ENCODE results near the gene FNDC10. TPM values are rescaled to one million over a fixed set of nuclear protein-coding genes. Genes with fewer than 3 reads are reported as not detected.

FNDC10 gene
- total RNA-seq, 1 donor from 2014 or later = 7.7 TPM

DNA sequence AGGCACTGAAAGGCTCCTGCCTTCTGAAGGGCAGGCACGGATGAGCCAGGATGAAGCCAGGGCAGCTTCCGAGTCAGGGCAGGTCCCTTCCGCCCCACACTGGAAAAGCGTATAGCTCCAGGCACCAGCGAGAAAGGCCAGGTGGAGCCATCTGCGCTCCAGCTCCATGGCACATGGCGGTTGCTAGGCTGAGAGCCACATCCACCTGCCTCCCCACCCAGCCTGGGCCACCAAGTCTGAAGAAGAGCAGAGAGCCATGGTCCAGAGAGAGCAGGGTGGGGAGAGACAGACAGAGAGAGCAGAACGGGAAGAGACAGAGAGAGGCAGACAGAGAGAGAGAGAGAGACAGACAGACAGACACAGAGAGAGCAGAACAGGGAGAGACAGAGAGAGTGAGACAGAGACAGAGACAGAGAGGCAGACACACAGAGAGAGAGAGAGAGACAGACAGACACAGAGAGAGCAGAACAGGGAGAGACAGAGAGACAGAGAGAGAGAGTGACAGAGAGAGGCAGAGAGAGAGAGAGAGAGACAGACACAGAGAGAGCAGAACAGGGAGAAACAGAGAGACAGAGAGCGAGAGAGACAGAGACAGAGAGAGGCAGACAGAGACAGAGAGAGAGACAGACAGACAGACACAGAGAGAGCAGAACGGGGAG lies 5.2 kb downstream of the FNDC10 start:
- peaks cover 24% of the 10 kb centered on the region for H3K27me3 ChIP-seq (ENCODE audit: low read depth)
- H3K9me3 ChIP-seq = no peaks in the 10 kb centered on the region
- no peak for ATAC-seq
- DNase-seq = no peak
- peaks cover 8% of the 10 kb centered on the region for H3K4me1 ChIP-seq
- no peak overlapping the region for H3K4me3 ChIP-seq
- TF ChIP-seq, protein P1, sequence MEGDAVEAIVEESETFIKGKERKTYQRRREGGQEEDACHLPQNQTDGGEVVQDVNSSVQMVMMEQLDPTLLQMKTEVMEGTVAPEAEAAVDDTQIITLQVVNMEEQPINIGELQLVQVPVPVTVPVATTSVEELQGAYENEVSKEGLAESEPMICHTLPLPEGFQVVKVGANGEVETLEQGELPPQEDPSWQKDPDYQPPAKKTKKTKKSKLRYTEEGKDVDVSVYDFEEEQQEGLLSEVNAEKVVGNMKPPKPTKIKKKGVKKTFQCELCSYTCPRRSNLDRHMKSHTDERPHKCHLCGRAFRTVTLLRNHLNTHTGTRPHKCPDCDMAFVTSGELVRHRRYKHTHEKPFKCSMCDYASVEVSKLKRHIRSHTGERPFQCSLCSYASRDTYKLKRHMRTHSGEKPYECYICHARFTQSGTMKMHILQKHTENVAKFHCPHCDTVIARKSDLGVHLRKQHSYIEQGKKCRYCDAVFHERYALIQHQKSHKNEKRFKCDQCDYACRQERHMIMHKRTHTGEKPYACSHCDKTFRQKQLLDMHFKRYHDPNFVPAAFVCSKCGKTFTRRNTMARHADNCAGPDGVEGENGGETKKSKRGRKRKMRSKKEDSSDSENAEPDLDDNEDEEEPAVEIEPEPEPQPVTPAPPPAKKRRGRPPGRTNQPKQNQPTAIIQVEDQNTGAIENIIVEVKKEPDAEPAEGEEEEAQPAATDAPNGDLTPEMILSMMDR (IDR thresholded peaks at IDR 0.05) = no peak
- no peak overlapping the region for H3K27ac ChIP-seq
- H3K36me3 ChIP-seq = no peaks in the 10 kb centered on the region
- intact Hi-C loops (cut with DNase I) = no loop called here

GRCh38 chr1:1593834-1594601 lies 5.9 kb downstream of the FNDC10 start:
- Histone ChIP-seq H3K27ac (no peak overlapping the region), H3K4me3 (no peak overlapping the region), H3K9me3 (no peaks in the 10 kb centered on the region), H3K27me3 (ENCODE audit: low read depth) (peaks cover 21% of the 10 kb centered on the region), H3K4me1 (peaks cover 4% of the 10 kb centered on the region), H3K36me3 (no peaks in the 10 kb centered on the region)
- intact Hi-C loops (cut with DNase I) = no loop called here
- TF ChIP-seq, protein P1 (IDR thresholded peaks at IDR 0.05) = no peak
- DNase-seq (no peak), ATAC-seq (no peak)

GRCh38 chr1:1591452-1591851 lies 8.5 kb downstream of the FNDC10 start:
- TF ChIP-seq, protein P1 (IDR thresholded peaks at IDR 0.05) = no peak
- Histone ChIP-seq H3K27me3 (ENCODE audit: low read depth) (no peaks in the 10 kb centered on the region), H3K27ac (no peak overlapping the region), H3K9me3 (no peaks in the 10 kb centered on the region), H3K4me3 (no peak overlapping the region), H3K36me3 (no peaks in the 10 kb centered on the region), H3K4me1 (no peaks in the 10 kb centered on the region)
- intact Hi-C loops (cut with DNase I) = no loop called here
- ATAC-seq (no peak), DNase-seq (no peak)

DNA sequence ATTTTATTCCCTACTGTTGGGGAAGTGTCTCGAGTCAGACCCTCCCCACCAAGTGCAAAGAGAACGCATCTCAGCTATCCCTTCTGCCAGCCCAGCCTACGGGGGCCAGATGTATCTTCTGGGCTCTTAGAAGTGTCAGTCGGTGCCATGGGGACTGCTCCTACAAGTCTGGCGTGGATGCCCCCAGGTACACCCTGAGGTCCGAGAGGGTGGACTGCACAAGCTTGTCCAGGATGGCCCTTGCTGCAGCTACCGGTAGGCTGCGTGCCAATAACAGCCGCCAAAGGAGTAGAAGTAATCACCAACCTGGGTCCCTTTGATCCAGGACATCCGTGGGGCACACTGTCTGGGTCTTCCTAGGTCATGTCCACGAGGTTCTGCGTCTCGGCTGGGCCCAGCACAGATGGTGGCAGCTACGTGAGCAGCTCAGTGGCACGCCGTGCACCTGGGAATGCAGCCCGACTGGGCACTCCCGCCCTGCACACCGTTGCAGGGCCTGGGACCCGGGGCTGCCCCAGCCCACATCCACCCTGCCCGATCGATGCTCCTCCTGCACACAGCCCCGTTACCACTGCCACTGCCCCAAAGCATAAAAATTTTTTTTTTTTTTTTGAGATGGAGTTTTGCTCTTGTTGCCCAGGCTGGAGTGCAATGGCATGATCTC lies 16.5 kb downstream of the FNDC10 start:
- Histone ChIP-seq H3K4me1 (no peaks in the 10 kb centered on the region), H3K27me3 (ENCODE audit: low read depth) (no peaks in the 10 kb centered on the region), H3K27ac (no peak overlapping the region), H3K36me3 (no peaks in the 10 kb centered on the region), H3K9me3 (no peaks in the 10 kb centered on the region), H3K4me3 (no peak overlapping the region)
- ATAC-seq = peak in 1 of 2 donors; percentile 17
- intact Hi-C loops (cut with DNase I) = no loop called here
- TF ChIP-seq, protein P1 (IDR thresholded peaks at IDR 0.05) = no peak
- no peak for DNase-seq

DNA sequence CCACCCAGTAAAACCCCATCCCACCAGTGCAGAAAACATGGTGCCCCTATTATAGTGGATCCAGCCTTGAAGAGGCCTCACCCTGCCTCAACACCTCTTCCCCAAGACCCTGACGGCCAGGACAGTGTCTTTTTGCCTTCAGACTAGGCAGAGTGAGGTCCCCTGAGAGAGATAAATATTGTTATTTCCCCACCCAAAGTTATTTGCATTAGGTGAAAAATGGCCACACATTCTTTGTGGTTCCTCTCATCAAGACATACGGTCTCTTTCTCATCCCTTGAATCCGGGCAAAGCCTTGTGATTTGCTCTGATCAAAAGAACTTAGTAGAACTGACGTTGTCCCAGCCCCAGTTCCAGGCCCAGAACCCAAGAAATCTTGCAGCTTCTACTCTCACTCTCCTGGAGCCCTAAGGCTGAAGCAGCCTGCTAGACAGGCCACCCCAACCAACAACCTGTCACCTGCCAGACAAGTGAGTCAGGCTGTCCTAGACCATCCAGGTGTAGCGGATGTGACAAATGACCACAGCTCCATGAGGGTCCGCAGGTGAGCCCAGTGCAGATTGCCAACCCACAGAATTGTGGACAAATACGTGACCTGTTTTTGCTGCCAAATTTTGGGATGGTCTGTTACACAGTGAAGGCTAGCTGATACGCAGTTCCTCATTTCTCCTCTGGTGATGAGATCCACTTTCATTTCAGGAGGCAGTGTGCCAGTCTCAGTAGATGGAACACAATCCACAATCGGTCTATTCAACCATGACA lies 17.2 kb downstream of the FNDC10 start:
- DNase-seq (no peak), ATAC-seq (no peak)
- Histone ChIP-seq H3K36me3 (no peaks in the 10 kb centered on the region), H3K27me3 (ENCODE audit: low read depth) (no peaks in the 10 kb centered on the region), H3K4me3 (no peak overlapping the region), H3K4me1 (no peaks in the 10 kb centered on the region), H3K9me3 (no peaks in the 10 kb centered on the region), H3K27ac (no peak overlapping the region)
- intact Hi-C loops (cut with DNase I) = no loop called here
- TF ChIP-seq, protein P1 (IDR thresholded peaks at IDR 0.05) = no peak
